Ishikawa (cell line): ENCODE results near the gene RHOJ.

Experiments used
- CEBPB ChIP-seq: IDR thresholded peaks from 2 replicates; pipeline ENCODE4 v1.6.1; 2012
- CREB1 ChIP-seq: IDR thresholded peaks from 2 replicates; pipeline ENCODE4 v1.6.1; 2012; ENCODE audit warnings: low read depth
- EGR1 ChIP-seq: IDR thresholded peaks from 2 replicates; pipeline ENCODE4 v1.6.1; 2012
- EP300 ChIP-seq: IDR thresholded peaks from 2 replicates; pipeline ENCODE4 v1.6.1; 2012; ENCODE audit warnings: borderline replicate concordance
- FOXM1 ChIP-seq: IDR thresholded peaks from 2 replicates; pipeline ENCODE4 v1.6.1; 2012; ENCODE audit warnings: low read depth, borderline replicate concordance
- NFIC ChIP-seq: IDR thresholded peaks from 2 replicates; pipeline ENCODE4 v1.6.1; 2012
- RAD21 ChIP-seq: IDR thresholded peaks from 2 replicates; pipeline ENCODE4 v1.6.1; 2012; ENCODE audit warnings: low read depth
- TAF1 ChIP-seq: IDR thresholded peaks from 2 replicates; pipeline ENCODE4 v1.6.1; 2012; ENCODE audit warnings: low read depth, mild to moderate bottlenecking
- TCF12 ChIP-seq: IDR thresholded peaks from 2 replicates; pipeline ENCODE4 v1.6.1; 2012; ENCODE audit warnings: low read depth
- TEAD4 ChIP-seq: IDR thresholded peaks from 2 replicates; pipeline ENCODE4 v1.6.1; 2012
- YY1 ChIP-seq: IDR thresholded peaks from 2 replicates; pipeline ENCODE4 v1.6.1; 2012; ENCODE audit warnings: low read depth
- ZBTB7A ChIP-seq: IDR thresholded peaks from 2 replicates; pipeline ENCODE4 v1.6.1; 2012; ENCODE audit warnings: low read depth
- TF ChIP-seq, protein P1 (sequence below): IDR thresholded peaks from 2 replicates; pipeline ENCODE4 v1.6.1; 2012
- TF ChIP-seq, protein P2 (sequence below): IDR thresholded peaks from 2 replicates; pipeline ENCODE4 v1.6.1; 2012; ENCODE audit warnings: low read depth, mild to moderate bottlenecking
- TF ChIP-seq, protein P3 (sequence below): IDR thresholded peaks from 2 replicates; pipeline ENCODE4 v1.6.1; 2012

Gene RHOJ

DNA sequence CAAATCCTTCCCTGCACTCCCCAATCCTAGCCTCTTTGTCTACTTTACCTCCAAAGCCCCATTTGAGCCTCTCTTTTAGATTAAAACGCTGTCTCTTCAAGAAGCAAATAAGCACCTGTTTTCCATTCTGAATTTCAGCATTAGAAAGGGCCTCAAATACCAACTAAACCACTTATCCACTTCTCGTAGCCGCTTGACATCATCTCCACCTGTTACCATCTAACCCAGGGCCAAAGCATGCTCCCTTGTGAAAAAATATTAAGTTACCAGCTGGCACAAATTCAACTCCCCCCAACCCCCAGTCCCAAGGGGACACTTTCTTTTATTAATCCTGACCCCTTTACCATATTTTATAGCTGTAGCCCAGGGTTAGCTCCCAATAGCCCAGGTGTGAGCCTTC lies 71.4 kb downstream of the RHOJ start:
- TF ChIP-seq NFIC (no peak), TEAD4 (no peak), EGR1 (no peak), CREB1 (no peak), TAF1 (no peak), YY1 (no peak), TCF12 (no peak), FOXM1 (no peak), CEBPB (no peak), RAD21 (no peak), ZBTB7A (no peak), EP300 (no peak)
- TF ChIP-seq, protein P1, sequence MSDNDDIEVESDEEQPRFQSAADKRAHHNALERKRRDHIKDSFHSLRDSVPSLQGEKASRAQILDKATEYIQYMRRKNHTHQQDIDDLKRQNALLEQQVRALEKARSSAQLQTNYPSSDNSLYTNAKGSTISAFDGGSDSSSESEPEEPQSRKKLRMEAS, result no peak
- TF ChIP-seq, protein P2, sequence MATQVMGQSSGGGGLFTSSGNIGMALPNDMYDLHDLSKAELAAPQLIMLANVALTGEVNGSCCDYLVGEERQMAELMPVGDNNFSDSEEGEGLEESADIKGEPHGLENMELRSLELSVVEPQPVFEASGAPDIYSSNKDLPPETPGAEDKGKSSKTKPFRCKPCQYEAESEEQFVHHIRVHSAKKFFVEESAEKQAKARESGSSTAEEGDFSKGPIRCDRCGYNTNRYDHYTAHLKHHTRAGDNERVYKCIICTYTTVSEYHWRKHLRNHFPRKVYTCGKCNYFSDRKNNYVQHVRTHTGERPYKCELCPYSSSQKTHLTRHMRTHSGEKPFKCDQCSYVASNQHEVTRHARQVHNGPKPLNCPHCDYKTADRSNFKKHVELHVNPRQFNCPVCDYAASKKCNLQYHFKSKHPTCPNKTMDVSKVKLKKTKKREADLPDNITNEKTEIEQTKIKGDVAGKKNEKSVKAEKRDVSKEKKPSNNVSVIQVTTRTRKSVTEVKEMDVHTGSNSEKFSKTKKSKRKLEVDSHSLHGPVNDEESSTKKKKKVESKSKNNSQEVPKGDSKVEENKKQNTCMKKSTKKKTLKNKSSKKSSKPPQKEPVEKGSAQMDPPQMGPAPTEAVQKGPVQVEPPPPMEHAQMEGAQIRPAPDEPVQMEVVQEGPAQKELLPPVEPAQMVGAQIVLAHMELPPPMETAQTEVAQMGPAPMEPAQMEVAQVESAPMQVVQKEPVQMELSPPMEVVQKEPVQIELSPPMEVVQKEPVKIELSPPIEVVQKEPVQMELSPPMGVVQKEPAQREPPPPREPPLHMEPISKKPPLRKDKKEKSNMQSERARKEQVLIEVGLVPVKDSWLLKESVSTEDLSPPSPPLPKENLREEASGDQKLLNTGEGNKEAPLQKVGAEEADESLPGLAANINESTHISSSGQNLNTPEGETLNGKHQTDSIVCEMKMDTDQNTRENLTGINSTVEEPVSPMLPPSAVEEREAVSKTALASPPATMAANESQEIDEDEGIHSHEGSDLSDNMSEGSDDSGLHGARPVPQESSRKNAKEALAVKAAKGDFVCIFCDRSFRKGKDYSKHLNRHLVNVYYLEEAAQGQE, result no peak
- TF ChIP-seq, protein P3, sequence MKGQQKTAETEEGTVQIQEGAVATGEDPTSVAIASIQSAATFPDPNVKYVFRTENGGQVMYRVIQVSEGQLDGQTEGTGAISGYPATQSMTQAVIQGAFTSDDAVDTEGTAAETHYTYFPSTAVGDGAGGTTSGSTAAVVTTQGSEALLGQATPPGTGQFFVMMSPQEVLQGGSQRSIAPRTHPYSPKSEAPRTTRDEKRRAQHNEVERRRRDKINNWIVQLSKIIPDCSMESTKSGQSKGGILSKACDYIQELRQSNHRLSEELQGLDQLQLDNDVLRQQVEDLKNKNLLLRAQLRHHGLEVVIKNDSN, result no peak

DNA sequence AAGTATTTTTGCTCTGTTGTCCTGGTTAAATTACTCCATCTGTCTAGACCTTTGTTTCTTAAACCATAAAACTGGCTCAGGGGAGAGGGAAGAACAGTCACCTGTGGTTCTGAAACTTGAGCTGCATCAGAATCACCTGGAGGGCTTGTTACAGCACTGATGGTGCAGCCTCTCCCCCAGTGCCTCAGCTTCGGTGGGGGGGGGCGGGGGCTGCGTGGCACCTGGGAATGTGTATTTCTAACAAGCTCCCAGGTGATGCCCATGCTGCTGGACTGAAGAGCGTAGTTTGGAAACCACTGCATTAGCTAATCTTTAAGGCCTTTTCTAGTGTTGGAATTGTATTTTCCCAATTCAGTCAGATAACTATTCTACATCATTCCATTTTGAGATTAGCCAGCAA lies 71.8 kb downstream of the RHOJ start:
- TF ChIP-seq RAD21 (no peak), EP300 (no peak), NFIC (no peak), TCF12 (no peak), TEAD4 (no peak)
- TF ChIP-seq, protein P2, result no peak

DNA sequence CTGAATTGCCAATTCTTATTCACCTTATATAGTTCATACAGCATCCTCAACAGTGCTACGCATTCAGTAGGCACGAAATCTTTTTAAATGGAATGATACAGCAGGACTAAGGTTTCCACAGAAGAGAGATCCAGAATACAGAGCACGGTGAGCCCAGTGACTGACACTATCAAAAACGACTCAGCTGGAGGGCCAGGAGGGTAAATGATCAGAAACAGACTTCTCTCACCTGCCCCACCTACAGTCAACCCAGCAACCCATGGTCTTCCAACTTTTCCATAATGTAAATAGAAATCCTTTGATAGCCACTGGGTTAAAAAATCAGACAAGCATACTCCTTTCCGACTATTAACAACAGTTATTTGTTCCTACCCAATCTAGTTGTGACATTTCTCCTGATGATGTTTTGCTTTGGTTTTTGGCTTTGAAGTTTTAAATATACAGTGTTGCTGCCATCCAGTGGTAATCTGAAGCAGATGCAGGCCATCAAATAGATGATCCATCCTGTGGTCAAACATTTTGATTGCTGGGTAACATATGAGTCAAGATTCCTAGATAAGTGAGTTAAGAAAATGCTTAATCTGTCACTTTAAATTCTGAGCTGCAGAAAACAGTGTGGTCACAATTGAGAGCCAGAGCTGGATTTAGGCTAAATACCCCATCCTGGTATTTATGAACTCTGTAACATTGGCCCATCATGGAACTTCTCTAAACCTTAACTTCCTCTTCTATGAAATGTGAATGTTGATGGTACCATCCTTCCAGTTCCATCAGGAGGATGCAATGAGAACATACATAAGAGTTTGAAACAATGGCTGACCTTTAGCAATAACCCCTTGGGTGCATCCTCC lies 72.5 kb downstream of the RHOJ start:
- TF ChIP-seq YY1 (no peak), EP300 (no peak), RAD21 (peak; percentile 71)

DNA sequence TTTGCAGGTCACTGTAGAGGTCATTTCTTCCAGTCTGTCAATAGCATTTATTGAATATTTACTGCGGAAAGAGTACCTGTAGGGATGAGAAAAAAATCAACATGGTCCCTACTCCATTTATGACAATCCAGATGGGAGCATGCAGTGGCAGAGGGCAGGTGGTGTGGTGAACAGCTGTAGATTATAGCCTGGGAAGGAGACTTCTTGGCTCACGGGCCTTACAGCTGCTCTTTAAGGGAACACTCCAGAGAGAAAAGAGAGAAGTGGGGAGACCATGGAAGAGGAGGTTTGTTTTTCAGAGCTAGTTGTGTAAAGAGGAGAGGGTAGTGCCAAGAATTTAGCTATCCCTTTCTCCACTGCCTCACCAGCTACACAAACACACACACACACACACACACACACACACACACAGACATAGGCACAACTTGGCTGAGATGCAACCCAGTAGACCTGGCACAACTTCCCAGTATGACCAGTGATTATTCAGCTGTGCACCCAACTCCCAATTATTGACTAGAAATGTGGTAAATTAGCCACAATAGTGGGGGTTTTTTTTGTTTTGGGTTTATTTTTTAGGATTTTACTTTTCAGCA lies 73.4 kb downstream of the RHOJ start:
- TF ChIP-seq CREB1 (no peak), FOXM1 (no peak), EP300 (no peak)
- TF ChIP-seq, protein P1, result no peak

DNA sequence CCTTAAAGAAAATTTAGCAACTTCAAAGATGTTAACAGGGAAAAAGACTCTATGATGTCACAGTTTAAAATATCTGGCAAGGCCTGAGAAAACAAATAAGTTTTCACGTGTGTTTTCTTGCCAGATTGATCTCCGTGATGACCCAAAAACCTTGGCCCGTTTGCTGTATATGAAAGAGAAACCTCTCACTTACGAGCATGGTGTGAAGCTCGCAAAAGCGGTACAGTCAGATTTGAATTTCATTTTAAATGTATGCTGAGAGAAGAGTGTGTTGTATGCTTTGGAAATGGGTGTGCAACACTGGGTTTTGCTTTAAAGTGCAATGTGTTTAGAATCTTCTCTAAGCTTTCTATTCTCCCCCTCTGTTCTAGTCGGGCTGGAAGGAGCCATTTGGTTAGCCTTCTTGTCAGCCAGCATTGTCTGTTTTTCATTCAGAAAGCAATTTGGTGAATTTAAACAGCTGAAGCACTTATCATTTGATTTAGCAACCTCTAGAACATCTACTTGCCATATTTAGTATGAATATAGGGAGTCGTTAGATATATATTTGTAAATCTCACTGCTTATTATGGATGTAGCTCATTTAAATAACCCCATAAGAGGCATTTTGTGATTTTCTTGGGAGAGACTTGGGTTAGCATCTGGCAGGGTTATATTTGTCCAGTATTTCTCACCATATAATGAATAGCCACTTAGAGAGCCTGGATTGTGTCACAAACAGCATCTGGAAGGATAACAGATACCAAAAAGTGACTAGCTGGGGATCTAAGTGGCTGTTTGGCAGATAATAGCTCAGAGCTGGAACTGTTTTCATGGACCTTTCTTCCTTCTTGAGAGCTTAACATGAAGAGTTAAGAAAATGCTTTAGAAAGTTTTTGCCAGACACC lies 79.0 kb downstream of the RHOJ start:
- TF ChIP-seq, protein P2, result no peak
- TF ChIP-seq, protein P1, result no peak
- no peak for TF ChIP-seq ZBTB7A
- TF ChIP-seq FOXM1, result no peak
- no peak for TF ChIP-seq EGR1
- TF ChIP-seq YY1, result no peak
- no peak for TF ChIP-seq CREB1
- TF ChIP-seq CEBPB, result no peak
- TF ChIP-seq NFIC, result no peak
- no peak for TF ChIP-seq TEAD4
- TF ChIP-seq TAF1, result no peak
- TF ChIP-seq, protein P3, result no peak
- no peak for TF ChIP-seq TCF12
- TF ChIP-seq EP300, result no peak
- TF ChIP-seq RAD21, result no peak
